ENCODE results near the gene BAX. TPM values are rescaled to one million over a fixed set of nuclear protein-coding genes. Genes with fewer than 3 reads are reported as not detected.
"Not testable (repeated sequence)": the region's sequence is repeated elsewhere in the genome, so short reads cannot be mapped to it uniquely, and the experiment has no call there.

Gene BAX
- 10 to 100 TPM; 38.9 to 42.8 (median 42.4) TPM for total RNA-seq

- no peaks in the 10 kb centered on the region for H3K27me3 ChIP-seq
- WGBS, 2 donors: 0% methylated on average over 7 to 9 of the region's 71 CpGs
- no peaks in the 10 kb centered on the region for H3K9me3 ChIP-seq
- DNase-seq: peak; percentile 48
- intact Hi-C loops (cut with DNase I): no loop called here
- peak within 1 kb of the TSS; percentile 86 to 96 (median 90) for H3K27ac ChIP-seq
- H3K4me1 ChIP-seq: peaks cover 7 to 22% (median 11%) of the 10 kb centered on the region in 3 donors
- TF ChIP-seq POLR2A (IDR thresholded peaks at IDR 0.05) (peak in 3 of 4 donors; percentile 52 to 84 (median 70)), CTCF (IDR thresholded peaks at IDR 0.05) (peak in 3 of 6 experiments; percentile 16 to 41 (median 25))
- peak within 1 kb of the TSS; percentile 75 to 98 (median 85) for H3K4me3 ChIP-seq
- H3K36me3 ChIP-seq: peaks cover 0 to 6% (median 0%) of the 10 kb centered on the region in 3 donors
These were observed at the start of gene BAX for GRCh38 chr19:48954595-48955307. Gene BAX, plus strand, starts transcription at chr19:48954875. Its CDS starts 54 bp downstream, at chr19:48954929.

- 94 to 95% methylated on average over 3 to 7 of the region's 14 CpGs for WGBS, 2 donors
- TF ChIP-seq CTCF (IDR thresholded peaks at IDR 0.05): no peak
- no peak for TF ChIP-seq POLR2A (IDR thresholded peaks at IDR 0.05)
- no peak overlapping the region for H3K4me3 ChIP-seq
- H3K4me1 ChIP-seq: peaks cover 10 to 26% (median 20%) of the 10 kb centered on the region in 3 donors
- no peaks in the 10 kb centered on the region for H3K9me3 ChIP-seq
- intact Hi-C loops (cut with DNase I): no loop called here
- no peaks in the 10 kb centered on the region for H3K27me3 ChIP-seq
- H3K27ac ChIP-seq: no peak overlapping the region
- DNase-seq: no peak
- H3K36me3 ChIP-seq: peaks cover 3 to 85% (median 26%) of the 10 kb centered on the region in 3 donors
These were observed 49.0 kb upstream of the BAX start for GRCh38 chr19:48905664-48906063.

- intact Hi-C loops (cut with DNase I): no loop called here
These were observed 48.4 kb upstream of the BAX start for GRCh38 chr19:48906324-48906723.

GRCh38 chr19:48907671-48908070 is 47.0 kb upstream of the BAX start:
- Histone ChIP-seq H3K36me3 (peaks cover 3 to 94% (median 44%) of the 10 kb centered on the region in 3 donors), H3K9me3 (no peaks in the 10 kb centered on the region), H3K4me1 (peaks cover 0 to 6% (median 3%) of the 10 kb centered on the region in 3 donors), H3K27me3 (no peaks in the 10 kb centered on the region), H3K27ac (peak overlapping the region in 3 of 4 donors; percentile 42 to 76 (median 60)), H3K4me3 (no peak overlapping the region)
- 85 to 91% methylated on average over 13 to 14 of the region's 14 CpGs for WGBS, 2 donors
- TF ChIP-seq POLR2A (IDR thresholded peaks at IDR 0.05) (no peak), CTCF (IDR thresholded peaks at IDR 0.05) (no peak)
- DNase-seq: no peak
- intact Hi-C loops (cut with DNase I): no loop called here

More at GRCh38 chr19:48906324-48906723, 48.4 kb upstream of the BAX start:
- H3K27me3 ChIP-seq: no peaks in the 10 kb centered on the region
- H3K9me3 ChIP-seq: no peaks in the 10 kb centered on the region
- H3K4me1 ChIP-seq: peaks cover 8 to 19% (median 14%) of the 10 kb centered on the region in 3 donors
- peaks cover 3 to 92% (median 32%) of the 10 kb centered on the region in 3 donors for H3K36me3 ChIP-seq
- H3K27ac ChIP-seq: no peak overlapping the region
- WGBS, 2 donors: 93 to 95% methylated on average over 6 to 10 of the region's 10 CpGs
- no peak for TF ChIP-seq POLR2A (IDR thresholded peaks at IDR 0.05)
- no peak for TF ChIP-seq CTCF (IDR thresholded peaks at IDR 0.05)
- no peak for DNase-seq
- no peak overlapping the region for H3K4me3 ChIP-seq

- H3K9me3 ChIP-seq; H3K4me3 ChIP-seq; H3K27me3 ChIP-seq; intact Hi-C loops (cut with DNase I); H3K4me1 ChIP-seq; DNase-seq: not testable (repeated sequence)
- Histone ChIP-seq H3K27ac (peak overlapping the region in 3 of 4 donors; percentile 7 to 57 (median 52)), H3K36me3 (peaks cover 11 to 100% (median 62%) of the 10 kb centered on the region in 3 donors)
- 87 to 88% methylated on average over 11 of the region's 11 CpGs for WGBS, 2 donors
These were observed 45.1 kb upstream of the BAX start for GRCh38 chr19:48909424-48910077.

Data from esophagus squamous epithelium (tissue), 5 donors.